ENCODE results near the gene CYP26B1.

CYP26B1 gene

GRCh38 chr2:72109291-72109690, 38.4 kb downstream of the CYP26B1 start:
- H3K27ac ChIP-seq = no peak overlapping the region
- TF ChIP-seq, protein P1, sequence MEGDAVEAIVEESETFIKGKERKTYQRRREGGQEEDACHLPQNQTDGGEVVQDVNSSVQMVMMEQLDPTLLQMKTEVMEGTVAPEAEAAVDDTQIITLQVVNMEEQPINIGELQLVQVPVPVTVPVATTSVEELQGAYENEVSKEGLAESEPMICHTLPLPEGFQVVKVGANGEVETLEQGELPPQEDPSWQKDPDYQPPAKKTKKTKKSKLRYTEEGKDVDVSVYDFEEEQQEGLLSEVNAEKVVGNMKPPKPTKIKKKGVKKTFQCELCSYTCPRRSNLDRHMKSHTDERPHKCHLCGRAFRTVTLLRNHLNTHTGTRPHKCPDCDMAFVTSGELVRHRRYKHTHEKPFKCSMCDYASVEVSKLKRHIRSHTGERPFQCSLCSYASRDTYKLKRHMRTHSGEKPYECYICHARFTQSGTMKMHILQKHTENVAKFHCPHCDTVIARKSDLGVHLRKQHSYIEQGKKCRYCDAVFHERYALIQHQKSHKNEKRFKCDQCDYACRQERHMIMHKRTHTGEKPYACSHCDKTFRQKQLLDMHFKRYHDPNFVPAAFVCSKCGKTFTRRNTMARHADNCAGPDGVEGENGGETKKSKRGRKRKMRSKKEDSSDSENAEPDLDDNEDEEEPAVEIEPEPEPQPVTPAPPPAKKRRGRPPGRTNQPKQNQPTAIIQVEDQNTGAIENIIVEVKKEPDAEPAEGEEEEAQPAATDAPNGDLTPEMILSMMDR (IDR thresholded peaks at IDR 0.05) = no peak
- DNase-seq (ENCODE audit: low spot score) = peak; percentile 62
- no peak overlapping the region for H3K4me3 ChIP-seq

DNA sequence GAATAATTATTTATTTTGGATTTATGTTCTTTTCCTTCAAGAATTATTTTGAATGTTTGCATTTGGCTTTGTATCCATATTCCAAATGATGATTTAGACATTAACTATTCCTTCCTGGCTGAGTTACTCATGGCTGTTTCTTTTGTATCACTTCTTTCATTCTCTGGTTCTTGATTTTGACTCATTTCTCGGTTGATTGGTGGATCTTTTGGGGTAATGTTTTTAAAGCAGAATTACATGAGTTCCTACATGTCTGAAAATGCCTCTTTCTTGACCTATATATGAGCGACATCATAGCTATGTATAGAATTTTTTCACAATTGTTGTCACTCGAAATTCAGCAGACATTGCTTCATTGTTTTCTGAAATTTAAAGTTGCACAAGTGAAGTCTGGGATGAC, 39.5 kb downstream of the CYP26B1 start:
- Histone ChIP-seq H3K4me3 (no peak overlapping the region), H3K27ac (no peak overlapping the region)
- TF ChIP-seq, protein P1 (IDR thresholded peaks at IDR 0.05) = no peak
- no peak for DNase-seq (ENCODE audit: low spot score)

DNA sequence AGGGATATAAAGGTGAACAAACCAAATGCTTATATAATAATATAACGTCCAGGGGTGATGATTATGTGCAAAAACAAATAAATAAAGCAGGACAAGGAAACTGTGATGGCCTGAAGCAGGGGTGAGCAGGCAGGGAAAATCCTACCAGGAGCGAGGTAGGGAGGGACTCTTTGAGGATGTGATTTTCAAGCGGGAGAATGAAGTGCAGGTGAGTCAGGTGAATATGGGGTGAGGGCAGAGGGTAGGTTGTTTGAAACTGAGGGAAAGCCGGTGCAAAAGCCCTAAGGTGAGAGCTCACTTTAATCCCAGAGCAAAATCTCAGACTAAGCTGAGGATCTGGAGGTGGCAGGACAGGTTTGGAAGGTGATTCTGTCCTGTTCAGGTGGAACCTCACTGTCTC, 40.7 kb downstream of the CYP26B1 start:
- Histone ChIP-seq H3K27ac (no peak overlapping the region), H3K4me3 (no peak overlapping the region)
- peak; percentile 22 for DNase-seq (ENCODE audit: low spot score)
- TF ChIP-seq, protein P1 (IDR thresholded peaks at IDR 0.05) = no peak

GRCh38 chr2:72104821-72105588, 42.7 kb downstream of the CYP26B1 start:
- TF ChIP-seq, protein P1 (IDR thresholded peaks at IDR 0.05) = no peak
- H3K4me3 ChIP-seq = no peak overlapping the region
- peak; percentile 67 for DNase-seq (ENCODE audit: low spot score)
- H3K27ac ChIP-seq = no peak overlapping the region

- no peak overlapping the region for H3K27ac ChIP-seq
- DNase-seq (ENCODE audit: low spot score) = peak; percentile 24
- TF ChIP-seq, protein P1 (IDR thresholded peaks at IDR 0.05) = no peak
- H3K4me3 ChIP-seq = no peak overlapping the region
These were observed 44.0 kb downstream of the CYP26B1 start for GRCh38 chr2:72103690-72104089.

GRCh38 chr2:72103161-72103560, 44.5 kb downstream of the CYP26B1 start:
- H3K4me3 ChIP-seq = no peak overlapping the region
- H3K27ac ChIP-seq = no peak overlapping the region
- TF ChIP-seq, protein P1 (IDR thresholded peaks at IDR 0.05) = no peak
- no peak for DNase-seq (ENCODE audit: low spot score)

DNA sequence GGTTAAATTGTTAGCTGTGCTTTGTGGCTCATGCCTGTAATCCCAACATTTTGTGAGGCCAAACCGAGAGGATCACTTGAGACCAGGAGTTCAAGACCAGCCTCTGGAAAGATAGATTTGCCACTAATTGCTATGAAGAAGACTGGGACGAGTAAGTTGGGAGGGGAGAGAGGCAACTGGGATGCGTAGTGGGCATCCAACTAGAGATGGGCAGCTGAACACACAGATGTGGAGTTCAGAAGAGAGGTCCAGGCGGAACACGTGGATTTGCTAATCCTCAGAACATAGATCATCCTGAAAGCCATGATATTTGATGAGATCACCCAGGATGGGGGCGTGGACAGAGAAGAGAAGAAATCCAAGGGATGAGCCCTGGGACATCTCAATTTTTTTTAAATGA, 48.7 kb downstream of the CYP26B1 start:
- DNase-seq (ENCODE audit: low spot score) = peak; percentile 17
- TF ChIP-seq, protein P1 (IDR thresholded peaks at IDR 0.05) = no peak
- Histone ChIP-seq H3K27ac (no peak overlapping the region), H3K4me3 (no peak overlapping the region)
